ENCODE results near the gene SLC9A9. TPM values are rescaled to one million over a fixed set of nuclear protein-coding genes. Genes with fewer than 3 reads are reported as not detected.

The SLC9A9 gene
- total and polyA plus RNA-seq, 12 donors = 1.3 to 8.4 (median 3.0) TPM

DNA sequence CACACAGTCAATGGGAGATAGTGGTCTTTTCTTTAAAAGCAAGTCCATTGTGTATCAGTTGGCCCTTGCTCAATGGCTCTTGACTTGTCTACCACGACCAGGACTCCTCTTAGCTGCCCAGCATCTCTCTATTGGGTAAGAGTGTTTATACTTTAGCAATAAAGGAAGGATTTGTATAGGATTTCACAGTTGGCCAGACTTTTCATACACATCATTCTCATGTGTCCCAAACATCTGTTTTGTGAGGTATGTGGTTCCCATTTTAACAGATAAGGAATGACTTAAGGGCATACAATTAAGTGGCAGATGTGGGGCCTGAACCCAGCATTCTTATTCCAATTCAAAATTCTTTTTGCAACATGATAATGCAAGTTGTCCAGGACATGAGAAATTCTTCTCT lies 537.2 kb downstream of the SLC9A9 start:
- intact Hi-C loops (cut with DNase I) = no loop called here
- H3K9me3 ChIP-seq = no peaks in the 10 kb centered on the region
- DNase-seq = no peak
- H3K27ac ChIP-seq = peak overlapping the region in 1 of 10 donors; percentile 19
- peaks cover 0 to 46% (median 22%) of the 10 kb centered on the region in 9 donors for H3K4me1 ChIP-seq
- H3K27me3 ChIP-seq = no peaks in the 10 kb centered on the region
- TF ChIP-seq, protein P1, sequence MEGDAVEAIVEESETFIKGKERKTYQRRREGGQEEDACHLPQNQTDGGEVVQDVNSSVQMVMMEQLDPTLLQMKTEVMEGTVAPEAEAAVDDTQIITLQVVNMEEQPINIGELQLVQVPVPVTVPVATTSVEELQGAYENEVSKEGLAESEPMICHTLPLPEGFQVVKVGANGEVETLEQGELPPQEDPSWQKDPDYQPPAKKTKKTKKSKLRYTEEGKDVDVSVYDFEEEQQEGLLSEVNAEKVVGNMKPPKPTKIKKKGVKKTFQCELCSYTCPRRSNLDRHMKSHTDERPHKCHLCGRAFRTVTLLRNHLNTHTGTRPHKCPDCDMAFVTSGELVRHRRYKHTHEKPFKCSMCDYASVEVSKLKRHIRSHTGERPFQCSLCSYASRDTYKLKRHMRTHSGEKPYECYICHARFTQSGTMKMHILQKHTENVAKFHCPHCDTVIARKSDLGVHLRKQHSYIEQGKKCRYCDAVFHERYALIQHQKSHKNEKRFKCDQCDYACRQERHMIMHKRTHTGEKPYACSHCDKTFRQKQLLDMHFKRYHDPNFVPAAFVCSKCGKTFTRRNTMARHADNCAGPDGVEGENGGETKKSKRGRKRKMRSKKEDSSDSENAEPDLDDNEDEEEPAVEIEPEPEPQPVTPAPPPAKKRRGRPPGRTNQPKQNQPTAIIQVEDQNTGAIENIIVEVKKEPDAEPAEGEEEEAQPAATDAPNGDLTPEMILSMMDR (IDR thresholded peaks at IDR 0.05) = no peak
- WGBS, 2 donors = 70 to 77% methylated on average over 1 of the region's 1 CpG
- no peak overlapping the region for H3K4me3 ChIP-seq
- H3K36me3 ChIP-seq = no peaks in the 10 kb centered on the region
- no peak for ATAC-seq

DNA sequence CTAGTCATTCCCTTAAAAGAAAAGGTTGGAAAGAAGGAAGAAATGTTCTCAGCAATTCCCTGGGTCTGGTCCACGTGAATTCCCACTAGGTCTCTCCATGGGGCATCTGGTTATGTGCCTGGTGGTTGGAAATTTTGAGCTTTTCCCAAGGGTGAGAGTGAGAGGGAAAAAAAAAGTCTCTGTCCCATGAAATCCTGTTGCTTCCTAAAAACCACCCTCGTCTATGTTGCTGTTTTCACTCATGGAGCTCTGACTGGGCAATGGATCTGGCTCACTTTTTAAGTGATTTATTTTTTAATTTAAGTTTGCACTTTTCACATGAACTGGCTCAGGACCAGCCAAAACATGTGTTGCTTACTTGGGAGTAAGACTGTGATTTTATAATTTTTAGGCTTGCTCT lies 538.6 kb downstream of the SLC9A9 start:
- Histone ChIP-seq H3K4me1 (peaks cover 0 to 53% (median 22%) of the 10 kb centered on the region in 9 donors), H3K9me3 (no peaks in the 10 kb centered on the region), H3K27ac (peak overlapping the region in 5 of 10 donors; percentile 8 to 43 (median 37)), H3K27me3 (no peaks in the 10 kb centered on the region), H3K4me3 (no peak overlapping the region), H3K36me3 (no peaks in the 10 kb centered on the region)
- TF ChIP-seq, protein P1 (IDR thresholded peaks at IDR 0.05) = no peak
- 61 to 70% methylated on average over 2 of the region's 2 CpGs for WGBS, 2 donors
- ATAC-seq = peak; percentile 21 to 58 (median 48)
- DNase-seq = peak in 1 of 2 donors; percentile 16
- intact Hi-C loops (cut with DNase I) = loop anchor here in 1 of 10 donors (5.0 to 10.0 kb wide), 2 partner anchors 133 to 185 kb away; no protein-coding TSS in a partner anchor

DNA sequence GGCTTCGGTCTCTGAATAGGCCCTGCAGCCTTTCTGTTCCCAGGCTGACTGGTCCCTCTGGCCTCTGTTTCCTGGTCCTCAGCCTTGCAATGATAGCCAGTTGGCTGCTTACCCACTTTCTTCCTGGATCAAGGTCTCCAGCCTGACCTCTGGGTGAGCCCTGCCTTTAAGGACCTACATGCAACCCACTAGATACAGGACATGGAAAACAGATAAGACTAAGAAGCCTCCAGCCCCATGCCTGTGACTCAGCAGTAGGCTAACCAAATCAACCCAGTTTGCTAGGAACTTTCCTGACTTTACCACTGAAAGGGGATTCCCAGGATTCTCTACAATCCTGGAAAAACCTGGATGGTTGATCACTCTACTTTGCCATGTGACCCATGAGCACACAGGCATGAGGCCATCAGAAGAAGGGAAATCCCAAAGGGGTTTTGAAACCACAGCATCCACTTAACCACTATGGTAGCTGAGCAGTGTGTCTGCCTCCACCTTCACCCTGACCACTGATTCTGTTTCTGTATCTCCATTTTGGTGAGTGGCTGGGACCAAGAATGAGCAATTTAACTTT lies 540.6 kb downstream of the SLC9A9 start:
- ATAC-seq = peak in 5 of 8 donors; percentile 16 to 72 (median 20)
- no peak overlapping the region for H3K27ac ChIP-seq

DNA sequence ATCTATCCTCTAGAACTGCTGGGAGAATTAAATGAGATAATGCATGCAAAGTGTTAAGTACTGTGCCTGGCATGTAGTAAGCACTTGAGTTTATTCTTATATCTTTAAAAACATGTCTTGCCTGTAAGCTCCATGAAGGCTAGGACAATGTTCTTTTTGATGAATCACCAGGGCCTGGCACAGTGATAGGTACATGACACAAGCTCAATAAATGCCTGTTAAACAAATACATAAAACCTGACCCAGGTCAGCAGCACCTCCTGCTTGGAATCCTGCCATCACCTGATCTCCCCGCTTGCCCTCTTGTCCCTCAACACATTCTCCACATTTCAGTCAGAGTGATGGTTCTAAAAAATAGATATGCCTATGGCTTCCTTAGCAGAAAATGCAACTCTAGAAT lies 541.9 kb downstream of the SLC9A9 start:
- Histone ChIP-seq H3K27me3 (no peaks in the 10 kb centered on the region), H3K9me3 (no peaks in the 10 kb centered on the region), H3K4me1 (peaks cover 0 to 71% (median 35%) of the 10 kb centered on the region in 9 donors), H3K27ac (no peak overlapping the region), H3K4me3 (no peak overlapping the region), H3K36me3 (no peaks in the 10 kb centered on the region)
- no peak for DNase-seq
- TF ChIP-seq, protein P1 (IDR thresholded peaks at IDR 0.05) = no peak
- intact Hi-C loops (cut with DNase I) = loop anchor here in 1 of 10 donors (5.0 to 10.0 kb wide), 2 partner anchors 136 to 182 kb away; no protein-coding TSS in a partner anchor
- ATAC-seq = no peak
- WGBS, 2 donors = 68 to 78% methylated on average over 1 of the region's 1 CpG

More for the DNA sequence above, 540.6 kb downstream of the SLC9A9 start:
- H3K27me3 ChIP-seq = no peaks in the 10 kb centered on the region
- intact Hi-C loops (cut with DNase I) = loop anchor here in 1 of 10 donors (5.0 to 10.0 kb wide), 2 partner anchors 135 to 183 kb away; no protein-coding TSS in a partner anchor
- H3K9me3 ChIP-seq = no peaks in the 10 kb centered on the region
- peaks cover 0 to 63% (median 27%) of the 10 kb centered on the region in 9 donors for H3K4me1 ChIP-seq
- DNase-seq = peak; percentile 14 to 21
- H3K36me3 ChIP-seq = no peaks in the 10 kb centered on the region
- 37 to 52% methylated on average over 1 of the region's 1 CpG for WGBS, 2 donors
- TF ChIP-seq, protein P1 (IDR thresholded peaks at IDR 0.05) = no peak
- no peak overlapping the region for H3K4me3 ChIP-seq

Data from heart right ventricle (tissue), 16 donors.